Fibroblast of the aortic adventitia (primary cell): ENCODE results near the gene TRAF3. TPM values are rescaled to one million over a fixed set of nuclear protein-coding genes. Genes with fewer than 3 reads are reported as not detected.

Experiments
- DNase-seq: peaks from one replicate; pipeline ENCODE4 v3.0.0-alpha.2; 2010; ENCODE audit warnings: low read depth
- H3K4me3 ChIP-seq: 2 replicates; pipeline ENCODE4 v1.5.1; 2011; ENCODE audit warnings: low read depth, mild to moderate bottlenecking, control low read depth, low read length, moderate library complexity
- total RNA-seq: library from RNA; depleted of rRNA; stranded (reverse); fragments of >200 nt; gene quantifications from 2 replicates; pipeline ENCODE4 v1.2.3, GENCODE V29; 2012; ENCODE audit warnings: low replicate concordance
- TF ChIP-seq, protein P1 (sequence below): IDR thresholded peaks from 2 replicates; pipeline ENCODE4 v1.5.1; 2011; ENCODE audit warnings: mild to moderate bottlenecking, low read length, control low read depth, inconsistent platforms; ENCODE audit not compliant: insufficient read depth

Gene TRAF3
- total RNA-seq, 1 donor = 19.3 TPM

- TF ChIP-seq, protein P1, sequence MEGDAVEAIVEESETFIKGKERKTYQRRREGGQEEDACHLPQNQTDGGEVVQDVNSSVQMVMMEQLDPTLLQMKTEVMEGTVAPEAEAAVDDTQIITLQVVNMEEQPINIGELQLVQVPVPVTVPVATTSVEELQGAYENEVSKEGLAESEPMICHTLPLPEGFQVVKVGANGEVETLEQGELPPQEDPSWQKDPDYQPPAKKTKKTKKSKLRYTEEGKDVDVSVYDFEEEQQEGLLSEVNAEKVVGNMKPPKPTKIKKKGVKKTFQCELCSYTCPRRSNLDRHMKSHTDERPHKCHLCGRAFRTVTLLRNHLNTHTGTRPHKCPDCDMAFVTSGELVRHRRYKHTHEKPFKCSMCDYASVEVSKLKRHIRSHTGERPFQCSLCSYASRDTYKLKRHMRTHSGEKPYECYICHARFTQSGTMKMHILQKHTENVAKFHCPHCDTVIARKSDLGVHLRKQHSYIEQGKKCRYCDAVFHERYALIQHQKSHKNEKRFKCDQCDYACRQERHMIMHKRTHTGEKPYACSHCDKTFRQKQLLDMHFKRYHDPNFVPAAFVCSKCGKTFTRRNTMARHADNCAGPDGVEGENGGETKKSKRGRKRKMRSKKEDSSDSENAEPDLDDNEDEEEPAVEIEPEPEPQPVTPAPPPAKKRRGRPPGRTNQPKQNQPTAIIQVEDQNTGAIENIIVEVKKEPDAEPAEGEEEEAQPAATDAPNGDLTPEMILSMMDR = no peak
- H3K4me3 ChIP-seq = no peak overlapping the region
- DNase-seq = no peak
Observed at GRCh38 chr14:102939329-102939728, 162.1 kb downstream of the TRAF3 start.

DNA sequence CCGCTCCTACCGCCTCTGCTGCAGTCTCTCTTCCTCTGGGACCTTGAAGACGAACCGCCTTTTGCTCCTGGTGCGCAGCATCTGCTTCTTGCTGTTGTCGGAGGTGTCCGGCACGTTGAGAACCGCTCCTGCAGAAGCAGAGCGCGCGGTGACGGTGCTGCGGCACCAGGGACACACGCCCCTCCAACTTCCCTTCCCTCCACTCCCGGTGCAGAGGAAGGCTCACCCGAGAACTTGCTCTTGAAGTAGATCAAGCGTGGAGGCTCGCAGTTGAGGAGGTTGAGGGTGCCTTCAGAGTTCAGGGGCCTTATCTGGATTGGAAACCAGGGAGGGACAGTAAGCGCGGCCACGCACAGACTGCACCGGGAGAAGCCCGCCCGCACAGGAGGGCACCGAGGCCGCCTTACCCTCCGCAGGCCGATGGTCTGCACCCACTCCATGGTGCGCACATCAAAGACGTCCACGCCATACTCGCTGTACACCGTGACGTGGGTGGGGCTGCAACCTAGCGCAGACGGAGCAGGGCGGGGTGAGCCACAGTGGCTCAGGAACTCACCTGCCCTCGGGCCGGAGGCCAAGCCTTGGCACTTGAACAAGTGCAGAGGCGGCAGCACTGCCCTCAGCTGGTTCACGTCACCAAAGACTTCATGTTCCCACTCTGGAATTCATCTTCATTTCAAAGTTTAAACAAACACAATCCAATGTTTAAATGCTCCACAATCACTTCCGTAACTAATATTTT, 162.7 kb downstream of the TRAF3 start:
- no peak for DNase-seq
- TF ChIP-seq, protein P1 = no peak
- H3K4me3 ChIP-seq = no peak overlapping the region

DNA sequence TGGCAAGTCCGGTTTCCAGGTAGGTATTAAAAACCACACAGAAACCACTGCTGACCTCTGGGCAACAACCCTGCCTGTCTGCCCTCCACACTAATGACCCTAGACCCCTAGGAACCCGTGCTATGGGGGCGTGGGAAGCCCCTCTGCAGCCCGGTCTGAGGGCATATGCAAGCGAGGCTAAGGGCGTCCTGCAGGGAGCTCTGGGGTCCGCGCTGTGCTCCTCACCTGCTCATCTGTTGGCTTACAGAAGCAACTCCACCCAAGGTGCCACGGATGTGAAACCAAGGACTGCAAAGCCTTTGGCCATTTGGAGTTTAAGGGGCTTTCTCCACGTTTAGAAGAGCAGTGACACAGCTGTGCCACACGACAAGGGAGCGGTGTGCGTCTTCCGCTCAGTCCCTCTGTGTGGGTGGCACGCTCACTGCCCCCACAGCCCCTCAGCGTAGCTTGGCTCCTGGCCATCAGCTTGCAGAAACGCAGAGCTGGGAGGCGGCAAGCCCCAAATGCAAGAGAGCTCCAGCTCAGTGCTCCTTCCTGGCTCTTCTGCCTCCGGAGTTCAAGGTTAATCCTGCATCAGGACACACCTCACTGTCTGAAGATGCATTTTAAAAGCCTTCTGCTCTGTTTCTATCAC, 163.6 kb downstream of the TRAF3 start:
- H3K4me3 ChIP-seq = no peak overlapping the region
- TF ChIP-seq, protein P1 = no peak
- DNase-seq = no peak

- DNase-seq = no peak
- H3K4me3 ChIP-seq = no peak overlapping the region
- TF ChIP-seq, protein P1 = no peak
Observed at GRCh38 chr14:102941419-102942011, 164.3 kb downstream of the TRAF3 start.

DNA sequence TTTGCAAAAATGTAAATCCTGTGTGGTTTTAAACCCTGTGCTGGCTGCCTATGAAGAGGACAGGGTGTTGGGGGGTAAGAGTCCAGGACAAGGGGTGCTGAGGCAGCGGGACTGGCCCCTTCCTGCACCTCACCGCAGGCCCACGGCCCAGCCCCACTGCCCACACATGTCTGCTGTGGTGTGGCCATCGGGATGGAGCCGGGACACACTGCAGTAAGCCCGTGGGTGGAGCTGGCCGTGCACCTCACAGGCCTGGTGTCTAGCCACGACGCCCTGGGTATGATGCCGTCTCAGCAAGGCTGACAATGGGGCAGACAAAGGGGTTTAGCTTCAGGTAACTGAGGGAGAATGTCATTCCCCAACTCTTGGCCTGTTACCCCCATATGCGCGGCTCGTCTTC, 164.8 kb downstream of the TRAF3 start:
- DNase-seq = no peak
- TF ChIP-seq, protein P1 = no peak
- no peak overlapping the region for H3K4me3 ChIP-seq

GRCh38 chr14:102943454-102943853, 166.2 kb downstream of the TRAF3 start:
- no peak overlapping the region for H3K4me3 ChIP-seq
- TF ChIP-seq, protein P1 = no peak
- no peak for DNase-seq
